HG02840 (cell line): ENCODE data around the gene ITGB8.
"Not testable (repeated sequence)": the region's sequence is repeated elsewhere in the genome, so short reads cannot be mapped to it uniquely, and the experiment has no call there.

ENCODE experiments used
- ATAC-seq: cut with Tn5 transposase; IDR thresholded peaks from one replicate; pipeline ENCODE4 v1.9.1; 2021; ENCODE audit warnings: mild to moderate bottlenecking, moderate library complexity, moderate number of reproducible peaks; ENCODE audit not compliant: unreplicated experiment, low FRiP score

Gene ITGB8

DNA sequence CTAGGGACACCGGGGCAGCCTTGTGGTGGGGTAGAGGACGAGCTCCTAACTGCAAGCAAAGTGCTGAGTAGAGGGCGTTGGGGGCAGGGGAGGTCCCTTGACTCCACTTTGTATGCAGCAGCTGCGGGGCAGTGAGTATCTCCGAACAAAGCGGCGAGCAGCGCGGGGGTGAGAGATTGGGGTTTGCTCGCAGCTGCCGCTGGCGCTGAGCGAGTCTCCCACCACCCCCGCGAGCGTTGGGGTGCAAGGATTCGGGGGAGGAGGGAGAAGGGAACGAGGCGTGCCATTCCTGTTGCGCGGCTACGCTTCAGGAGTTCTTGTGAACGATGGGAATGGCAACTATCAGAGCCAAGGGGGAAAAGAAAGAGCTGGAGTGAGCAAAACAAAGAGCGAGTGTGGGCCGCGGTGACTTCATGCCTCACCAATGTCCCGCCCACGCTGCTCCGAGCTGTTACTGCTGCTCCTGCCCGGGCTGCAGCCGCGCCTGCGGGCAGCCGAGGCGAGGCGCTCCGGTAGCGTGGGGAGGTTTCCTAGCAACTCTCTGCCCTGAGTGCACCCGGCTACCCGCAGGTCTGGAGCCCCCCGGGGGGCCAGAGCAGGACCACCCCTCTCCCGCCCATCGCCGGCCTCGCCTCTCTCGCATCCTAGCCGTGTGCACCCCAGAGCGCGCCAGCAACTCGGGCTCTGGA is at the start of gene ITGB8:
ITGB8 (plus strand) TSS at position 662 of the 689 bp plus-strand sequence. CDS start 907 bp downstream, outside the sequence.
- ATAC-seq, result peak; percentile 51

DNA sequence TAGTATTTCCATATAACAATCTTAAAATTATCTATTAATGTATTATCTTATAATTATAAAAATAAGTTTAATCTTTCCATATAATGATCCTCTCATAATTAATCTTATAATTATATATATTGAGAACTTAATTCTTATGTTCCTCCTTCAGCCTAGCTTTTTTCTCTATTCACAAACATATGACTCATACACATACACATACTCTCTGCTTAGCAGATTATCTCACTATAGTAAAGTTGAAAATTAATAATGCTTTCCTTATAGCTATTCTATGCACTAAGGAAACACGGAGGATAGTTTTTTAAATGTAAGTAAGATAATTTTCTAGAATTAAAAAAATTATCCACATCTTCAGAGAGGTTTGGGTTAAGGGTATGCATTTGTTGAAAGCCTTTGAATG is 47.7 kb upstream of the ITGB8 start:
- no peak for ATAC-seq

DNA sequence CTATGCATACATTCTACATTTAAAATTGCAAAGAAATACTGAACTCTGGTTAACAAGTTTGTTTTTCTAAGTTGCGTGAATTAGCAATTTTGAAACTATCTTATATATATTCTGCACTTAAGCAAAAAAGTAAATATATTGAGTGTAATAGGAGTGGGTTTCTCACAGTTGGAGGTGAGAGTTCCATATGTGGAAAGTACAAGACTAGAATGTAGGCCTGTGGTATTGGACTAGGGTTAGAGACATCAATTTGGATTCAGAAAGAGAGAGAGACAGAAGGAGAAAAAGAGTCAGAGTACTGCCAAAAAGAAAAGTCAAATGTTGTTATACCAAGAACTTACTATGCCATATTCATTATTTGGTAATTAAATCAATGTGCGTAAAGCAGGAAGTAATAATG is 47.3 kb upstream of the ITGB8 start:
- no peak for ATAC-seq

GRCh38 chr7:20284003-20284770 is 46.5 kb upstream of the ITGB8 start:
- ATAC-seq, result peak; percentile 51

GRCh38 chr7:20284771-20285143 is 45.9 kb upstream of the ITGB8 start:
- no peak for ATAC-seq

- peak; percentile 49 for ATAC-seq
Observed at GRCh38 chr7:20287317-20287716, 43.4 kb upstream of the ITGB8 start.

GRCh38 chr7:20288036-20288435 is 42.7 kb upstream of the ITGB8 start:
- ATAC-seq, result no peak

DNA sequence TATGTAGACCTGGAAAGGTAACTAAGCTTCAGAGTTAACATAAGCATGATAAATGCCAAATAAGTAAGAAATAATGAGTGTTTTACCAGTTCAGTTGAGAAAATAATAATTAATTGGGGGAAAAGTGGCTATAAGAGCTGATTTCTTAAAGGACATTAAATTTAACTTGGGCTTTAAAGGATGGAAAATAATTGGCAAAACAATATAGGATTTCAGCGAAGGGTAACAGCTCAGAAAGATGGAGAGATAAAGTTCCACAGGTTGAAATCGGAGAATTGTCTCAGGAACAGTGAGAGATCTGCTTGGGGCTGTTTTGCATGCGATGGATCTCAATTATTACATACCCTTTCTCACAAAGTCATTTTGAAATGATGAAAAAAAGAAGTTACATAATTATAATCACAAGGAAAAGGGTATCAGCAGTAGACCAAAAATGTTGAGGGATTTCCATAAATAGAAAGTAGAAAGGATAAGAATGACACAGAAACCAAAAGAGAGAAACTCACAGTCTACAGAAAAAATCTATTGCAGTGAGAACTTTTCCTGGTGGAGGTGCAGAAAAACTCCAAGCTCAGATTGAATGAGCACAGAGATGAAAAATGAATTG is 40.1 kb upstream of the ITGB8 start:
- ATAC-seq, result no peak

GRCh38 chr7:20293336-20293735 is 37.4 kb upstream of the ITGB8 start:
- no peak for ATAC-seq

- no peak for ATAC-seq
Observed at GRCh38 chr7:20296444-20296843, 34.3 kb upstream of the ITGB8 start.

DNA sequence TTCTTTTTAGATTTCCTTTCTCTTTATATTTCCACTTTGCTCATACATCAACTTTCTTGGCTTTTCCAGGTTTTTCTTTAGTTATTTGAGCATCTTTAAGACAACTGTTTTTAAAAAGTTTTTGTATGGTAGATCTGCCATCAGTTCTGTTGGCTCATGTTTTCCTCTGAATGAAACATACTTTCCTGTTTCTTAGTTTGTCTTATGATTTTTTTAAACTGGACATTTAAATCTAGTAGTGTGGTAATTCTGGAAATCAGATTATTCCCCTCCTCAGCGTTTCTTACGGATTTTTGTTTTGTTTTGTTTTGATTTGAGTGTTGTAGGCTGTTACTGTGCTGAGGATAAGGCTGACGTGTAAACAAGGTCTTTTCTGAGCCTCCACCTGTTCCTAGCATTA is 33.8 kb upstream of the ITGB8 start:
- ATAC-seq, result no peak

DNA sequence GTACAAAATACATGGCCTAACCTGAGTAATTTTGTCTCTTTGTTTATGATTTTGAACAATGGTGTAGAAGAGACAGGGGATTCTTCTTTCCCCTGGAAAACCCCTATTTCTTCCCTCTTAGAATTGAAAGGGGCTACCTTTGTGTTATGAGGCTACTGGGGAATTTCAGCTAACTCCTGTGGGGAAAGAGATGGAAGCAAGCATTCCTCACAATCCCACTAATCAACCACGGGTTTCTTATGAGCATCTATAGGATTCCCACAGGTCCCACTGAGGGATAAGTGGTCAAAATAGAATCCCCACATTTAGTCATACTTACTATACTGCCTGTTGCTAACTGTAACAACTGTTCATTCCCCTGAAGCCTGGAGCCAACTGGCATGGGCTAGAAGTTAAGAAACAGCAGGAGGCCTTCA is 32.2 kb upstream of the ITGB8 start:
- no peak for ATAC-seq

- ATAC-seq, result no peak
Observed at GRCh38 chr7:20299145-20299544, 31.6 kb upstream of the ITGB8 start.

DNA sequence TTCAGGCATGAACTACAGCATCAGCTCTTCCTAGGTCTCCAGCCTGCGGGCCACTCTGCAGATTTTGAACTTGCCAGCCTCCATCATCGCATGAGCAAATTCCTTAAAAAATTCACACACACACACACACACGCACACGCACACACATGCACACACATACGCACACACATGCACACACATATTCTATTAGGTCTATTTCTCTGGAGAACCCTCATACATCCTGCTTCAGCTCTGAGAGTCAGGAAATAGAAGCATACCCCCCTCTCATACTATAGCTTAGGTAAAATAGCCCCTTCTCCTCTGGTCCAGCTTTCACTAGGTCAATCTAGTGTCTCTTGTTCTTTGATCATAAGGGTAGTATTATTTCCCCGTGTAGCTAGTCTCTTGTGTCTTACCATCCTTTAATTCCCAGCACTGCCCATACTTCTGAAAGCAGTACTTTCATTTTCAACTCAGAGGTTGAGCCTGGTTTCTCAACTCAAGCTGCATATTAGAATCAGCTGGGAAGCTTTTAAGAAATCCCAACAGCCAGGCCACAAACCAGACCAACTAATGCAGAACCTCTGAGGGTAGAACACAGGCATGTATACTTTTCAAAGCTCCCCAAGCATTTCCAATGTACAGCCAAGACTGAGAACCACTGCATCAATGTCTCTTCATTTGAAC is 30.9 kb upstream of the ITGB8 start:
- ATAC-seq, result peak; percentile 56

- ATAC-seq, result no peak
Observed at GRCh38 chr7:20301311-20301939, 29.3 kb upstream of the ITGB8 start.

- not testable (repeated sequence) for ATAC-seq
Observed at GRCh38 chr7:20302300-20302699, 28.4 kb upstream of the ITGB8 start.

DNA sequence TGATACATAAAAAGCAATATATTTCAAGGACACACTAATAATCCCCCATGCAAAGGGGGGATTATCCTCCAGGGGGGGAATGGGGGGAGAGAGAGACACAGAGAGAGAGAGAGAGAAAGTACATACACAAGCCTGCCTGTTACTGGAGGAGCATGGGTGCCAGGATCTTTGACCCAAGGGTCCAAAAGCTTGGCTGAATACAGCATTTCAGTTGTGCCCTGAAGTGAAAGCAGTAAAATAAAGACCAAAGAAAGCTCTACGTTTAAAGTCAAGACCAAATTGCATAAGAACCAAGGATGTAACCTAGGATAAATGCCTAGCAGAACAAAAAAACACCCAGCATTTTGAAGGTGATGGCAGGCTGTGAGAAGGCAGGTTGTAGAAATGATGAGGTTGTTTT is 27.8 kb upstream of the ITGB8 start:
- ATAC-seq, result no peak

GRCh38 chr7:20304366-20304765 is 26.3 kb upstream of the ITGB8 start:
- ATAC-seq, result no peak

GRCh38 chr7:20305726-20306125 is 25.0 kb upstream of the ITGB8 start:
- ATAC-seq, result no peak

- ATAC-seq, result no peak
Observed at GRCh38 chr7:20306180-20306946, 24.3 kb upstream of the ITGB8 start.
